Glomerular visceral epithelial cell (primary cell): Measurements from ENCODE around the gene SLC17A9.
"Not testable (repeated sequence)": the region's sequence is repeated elsewhere in the genome, so short reads cannot be mapped to it uniquely, and the experiment has no call there.

ENCODE experiments used
- DNase-seq: peaks from one replicate; pipeline ENCODE4 v3.0.0-alpha.2; 2016; ENCODE audit errors: extremely low spot score

SLC17A9 gene

DNA sequence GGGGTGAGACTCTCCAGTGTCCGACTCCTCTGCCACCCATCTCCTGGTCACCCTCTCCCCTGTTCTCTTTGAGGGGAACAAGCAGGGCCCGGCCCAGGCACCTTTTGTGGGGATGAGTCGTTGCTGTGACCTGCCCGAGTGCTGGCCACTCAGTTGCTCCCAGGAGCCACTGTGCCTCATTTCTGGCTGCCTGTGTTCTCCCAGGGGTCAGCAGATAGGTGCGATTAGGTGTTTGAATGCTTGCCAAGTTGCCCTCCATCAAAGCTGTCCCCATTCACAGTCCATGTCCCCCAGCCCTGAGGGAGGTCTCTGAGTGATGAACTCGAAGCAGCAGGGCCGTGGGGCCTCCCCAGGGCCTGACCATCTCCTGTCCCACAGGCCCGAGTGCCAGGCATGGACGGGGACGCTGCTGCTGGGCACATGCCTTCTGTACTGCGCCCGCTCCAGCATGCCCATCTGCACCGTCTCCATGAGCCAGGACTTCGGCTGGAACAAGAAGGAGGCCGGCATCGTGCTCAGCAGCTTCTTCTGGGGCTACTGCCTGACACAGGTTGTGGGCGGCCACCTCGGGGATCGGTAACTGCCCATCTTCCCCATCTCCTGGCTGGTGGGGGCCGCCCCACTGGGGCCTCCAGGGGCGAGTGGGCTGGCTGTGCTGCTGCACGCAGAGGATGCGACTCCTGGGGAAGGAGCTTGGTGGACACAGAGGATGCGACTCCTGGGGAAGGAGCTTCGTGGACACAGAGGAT lies 4.1 kb downstream of the SLC17A9 start:
- no peak for DNase-seq

DNA sequence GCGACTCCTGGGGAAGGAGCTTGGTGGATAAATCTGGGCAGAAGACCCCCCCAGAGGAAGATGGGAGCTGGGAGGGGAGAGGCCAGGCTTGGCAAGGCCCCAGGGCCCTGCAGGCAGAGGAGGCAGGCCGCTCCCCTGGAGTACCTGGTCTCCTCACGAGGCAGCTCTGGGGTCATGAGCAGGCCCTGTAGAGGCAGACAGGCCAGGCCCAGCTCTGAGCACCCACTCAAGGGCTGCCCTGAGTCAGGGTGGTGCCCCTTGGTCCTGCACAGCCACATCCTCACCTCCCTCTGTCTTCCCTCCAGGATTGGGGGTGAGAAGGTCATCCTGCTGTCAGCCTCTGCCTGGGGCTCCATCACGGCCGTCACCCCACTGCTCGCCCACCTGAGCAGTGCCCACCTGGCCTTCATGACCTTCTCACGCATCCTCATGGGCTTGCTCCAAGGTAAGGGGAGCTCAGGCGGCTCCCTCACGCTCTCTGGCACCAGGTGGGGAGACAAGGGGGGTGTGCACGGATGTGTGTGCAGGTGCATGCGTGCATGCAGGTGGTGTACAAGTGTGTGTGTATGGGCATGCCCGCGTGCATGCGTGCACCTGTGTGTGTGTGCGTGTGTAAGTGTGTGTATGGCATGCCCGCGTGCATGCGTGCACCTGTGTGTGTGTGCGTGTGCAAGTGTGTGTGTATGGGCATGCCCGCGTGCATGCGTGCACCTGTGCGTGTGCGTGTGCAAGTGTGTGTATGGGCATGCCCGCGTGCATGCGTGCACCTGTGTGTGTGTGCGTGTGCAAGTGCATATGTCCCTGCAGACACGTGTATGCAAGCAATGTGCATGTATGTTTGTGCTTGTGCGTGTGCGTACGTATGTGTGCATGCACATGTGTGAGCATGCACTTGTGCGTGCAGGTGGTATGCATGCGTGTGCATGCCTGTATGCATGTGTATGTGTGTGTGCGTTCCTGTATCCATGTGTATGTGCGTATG lies 4.9 kb downstream of the SLC17A9 start:
- DNase-seq, result no peak

DNA sequence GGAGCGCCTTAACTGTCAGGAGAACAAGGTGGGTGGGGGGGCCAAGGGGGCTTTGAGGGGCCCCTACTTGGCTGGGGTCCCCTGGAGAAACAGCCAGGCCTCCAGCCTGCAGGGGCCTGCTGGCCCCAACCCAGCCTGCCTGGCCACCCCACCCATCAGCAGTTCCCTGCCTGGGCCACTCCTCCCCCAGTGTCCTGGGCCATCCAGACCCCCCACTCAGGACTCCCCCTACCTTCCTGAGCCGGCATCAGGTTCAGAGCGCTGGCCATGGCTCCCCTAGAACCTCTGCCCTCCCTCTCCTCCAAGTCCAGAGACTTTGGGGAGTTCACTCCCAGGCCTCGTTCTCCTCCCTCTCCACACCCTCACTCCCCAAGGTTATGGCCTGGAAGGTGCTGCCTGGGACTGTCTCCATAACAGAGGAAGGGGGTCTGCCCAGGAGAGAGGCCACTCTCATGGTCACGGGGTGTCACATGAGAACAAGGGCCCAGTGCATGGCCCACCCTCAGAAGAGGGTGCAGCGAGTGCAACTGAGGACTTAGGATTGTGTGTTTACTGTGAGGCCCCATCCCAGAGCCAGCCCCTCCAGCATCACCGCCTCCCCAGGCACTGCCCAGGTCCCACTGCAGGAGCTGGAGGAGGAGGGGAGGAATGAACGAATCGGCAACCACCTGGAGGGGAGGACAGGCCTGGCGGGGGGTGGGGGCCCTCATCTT lies 6.0 kb downstream of the SLC17A9 start:
- DNase-seq, result no peak

DNA sequence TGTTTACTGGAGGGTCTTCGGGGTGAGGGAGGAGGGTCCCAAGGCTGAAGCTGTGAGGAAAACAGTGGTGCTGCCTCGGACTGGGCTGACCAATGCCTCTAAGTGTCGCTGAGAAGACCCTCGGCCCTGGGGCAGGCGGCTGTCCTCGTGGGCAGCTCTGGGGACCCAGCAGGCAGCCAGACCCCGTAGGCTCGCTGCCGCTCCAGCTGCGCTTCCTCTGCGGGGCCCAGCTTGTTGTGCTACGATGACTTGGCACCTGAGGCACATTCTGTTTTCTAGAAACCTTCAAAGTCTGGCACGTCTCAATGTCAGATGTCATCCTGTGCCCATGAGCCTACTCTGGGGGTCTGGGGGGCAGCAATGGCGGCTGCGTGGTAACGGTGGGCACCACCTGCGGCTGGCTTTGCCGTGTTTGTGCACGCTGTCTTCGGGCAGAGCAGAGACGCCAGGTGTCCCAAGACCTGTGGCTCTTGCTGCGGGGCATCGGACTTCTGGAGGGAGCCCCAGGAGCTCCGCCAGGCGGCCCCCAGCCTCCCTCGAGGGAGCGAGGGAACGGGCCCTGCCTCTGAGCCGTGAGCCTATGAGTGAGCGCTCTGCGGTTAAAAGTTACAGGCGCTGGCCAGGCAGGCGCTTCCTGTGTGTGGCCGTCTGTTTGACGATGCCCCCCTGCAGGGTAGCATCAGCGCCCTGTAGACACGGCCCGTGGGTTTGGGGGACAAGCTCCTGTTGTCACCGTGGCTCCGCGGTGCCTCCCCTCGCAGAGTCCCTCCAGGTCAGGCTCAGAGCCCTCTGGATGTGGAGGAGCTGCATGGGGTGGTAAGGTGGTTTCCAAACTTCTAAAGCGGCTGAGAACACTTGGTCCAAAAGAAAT lies 6.8 kb downstream of the SLC17A9 start:
- DNase-seq, result no peak

DNA sequence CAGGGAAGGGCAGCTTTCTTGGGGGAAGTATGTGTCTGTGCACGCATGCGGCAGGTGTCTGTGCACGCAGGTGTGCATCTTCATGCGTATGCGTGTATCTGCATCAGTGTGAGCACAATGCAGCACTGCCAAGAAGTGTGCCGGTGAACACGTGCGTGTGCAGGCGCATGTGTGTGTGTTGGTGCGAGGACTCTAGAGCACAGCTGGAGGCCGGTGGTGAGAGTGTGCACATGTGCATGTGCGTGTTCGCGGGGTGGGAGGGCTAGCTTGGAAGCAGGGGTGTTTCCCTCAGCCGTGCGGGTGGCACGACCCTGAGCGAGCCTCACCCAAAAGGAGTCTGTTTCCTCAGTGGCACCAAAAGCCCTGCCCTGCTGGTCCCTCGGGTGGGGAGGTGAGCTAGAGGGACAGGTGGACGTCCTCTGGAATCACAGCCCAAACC lies 7.5 kb downstream of the SLC17A9 start:
- no peak for DNase-seq

DNA sequence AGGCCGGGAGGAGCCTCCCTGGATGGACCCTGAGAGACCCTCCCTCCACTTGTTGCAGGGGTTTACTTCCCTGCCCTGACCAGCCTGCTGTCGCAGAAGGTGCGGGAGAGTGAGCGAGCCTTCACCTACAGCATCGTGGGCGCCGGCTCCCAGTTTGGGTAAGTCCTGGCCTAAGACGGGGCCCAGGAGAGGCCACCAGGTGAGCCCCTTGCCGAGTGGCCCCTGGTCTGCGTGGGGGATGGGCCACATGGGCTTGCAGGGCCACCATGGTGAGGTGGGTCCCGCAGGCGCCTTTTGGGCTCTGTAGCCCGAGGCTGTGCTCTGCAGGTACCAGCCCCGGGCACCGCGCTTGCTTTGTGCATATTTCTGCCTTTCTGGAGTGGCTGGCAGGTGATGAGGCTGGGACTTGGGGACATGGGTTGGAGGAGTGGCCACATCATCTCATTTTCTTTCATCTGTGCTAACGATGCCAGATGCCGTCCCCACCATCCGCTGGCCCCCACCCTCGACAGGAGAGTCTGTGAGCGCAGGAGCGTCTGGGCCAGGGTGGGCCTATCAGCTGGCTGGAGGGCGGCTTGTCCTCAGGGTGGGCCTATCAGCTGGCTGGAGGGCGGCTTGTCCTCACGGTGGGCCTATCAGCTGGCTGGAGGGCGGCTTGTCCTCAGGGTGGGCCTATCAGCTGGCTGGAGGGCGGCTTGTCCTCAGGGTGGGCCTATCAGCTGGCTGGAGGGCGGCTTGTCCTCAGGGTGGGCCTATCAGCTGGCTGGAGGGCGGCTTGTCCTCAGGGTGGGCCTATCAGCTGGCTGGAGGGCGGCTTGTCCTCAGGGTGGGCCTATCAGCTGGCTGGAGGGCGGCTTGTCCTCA lies 8.2 kb downstream of the SLC17A9 start:
- DNase-seq, result not testable (repeated sequence)

DNA sequence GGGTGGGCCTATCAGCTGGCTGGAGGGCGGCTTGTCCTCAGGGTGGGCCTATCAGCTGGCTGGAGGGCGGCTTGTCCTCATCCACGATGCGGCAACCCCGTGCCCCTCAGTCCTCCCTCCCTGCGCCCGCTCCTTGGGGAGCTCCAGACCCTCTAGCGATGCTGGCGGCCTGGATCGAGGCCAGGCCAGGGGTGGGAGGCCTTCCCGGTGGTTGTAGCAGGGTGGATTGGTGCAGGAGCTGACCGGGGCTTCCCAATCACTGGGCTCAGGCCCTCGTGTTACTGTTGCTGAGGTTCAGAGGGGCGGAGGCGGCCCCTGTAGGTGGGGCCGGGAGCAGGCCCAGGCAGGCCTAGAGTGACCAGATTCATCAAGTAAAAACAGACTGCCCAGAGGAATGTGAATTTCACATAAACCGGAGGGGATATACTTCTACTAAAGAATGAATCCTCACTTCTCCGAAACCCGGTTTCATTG lies 8.8 kb downstream of the SLC17A9 start:
- DNase-seq, result no peak

DNA sequence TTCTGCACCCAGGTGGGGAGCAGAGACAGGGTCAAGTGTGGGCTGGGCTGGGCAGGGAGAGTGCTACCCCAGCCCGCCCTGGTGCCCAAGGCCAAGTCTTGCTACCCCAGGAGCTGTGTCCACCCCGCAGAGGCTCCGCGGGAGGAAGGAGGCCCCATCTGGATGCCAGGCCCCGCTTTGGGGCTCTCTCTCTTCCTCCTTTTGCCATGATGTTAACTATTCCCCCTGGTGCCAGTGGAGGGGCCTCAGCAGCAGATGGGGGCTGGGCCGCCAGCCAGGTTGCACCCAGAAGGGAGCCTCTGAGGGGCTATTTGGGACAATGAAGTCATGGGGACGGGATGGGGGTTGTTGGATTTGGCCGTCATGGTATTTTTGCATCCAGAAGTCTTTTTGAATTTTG lies 9.3 kb downstream of the SLC17A9 start:
- DNase-seq, result no peak

DNA sequence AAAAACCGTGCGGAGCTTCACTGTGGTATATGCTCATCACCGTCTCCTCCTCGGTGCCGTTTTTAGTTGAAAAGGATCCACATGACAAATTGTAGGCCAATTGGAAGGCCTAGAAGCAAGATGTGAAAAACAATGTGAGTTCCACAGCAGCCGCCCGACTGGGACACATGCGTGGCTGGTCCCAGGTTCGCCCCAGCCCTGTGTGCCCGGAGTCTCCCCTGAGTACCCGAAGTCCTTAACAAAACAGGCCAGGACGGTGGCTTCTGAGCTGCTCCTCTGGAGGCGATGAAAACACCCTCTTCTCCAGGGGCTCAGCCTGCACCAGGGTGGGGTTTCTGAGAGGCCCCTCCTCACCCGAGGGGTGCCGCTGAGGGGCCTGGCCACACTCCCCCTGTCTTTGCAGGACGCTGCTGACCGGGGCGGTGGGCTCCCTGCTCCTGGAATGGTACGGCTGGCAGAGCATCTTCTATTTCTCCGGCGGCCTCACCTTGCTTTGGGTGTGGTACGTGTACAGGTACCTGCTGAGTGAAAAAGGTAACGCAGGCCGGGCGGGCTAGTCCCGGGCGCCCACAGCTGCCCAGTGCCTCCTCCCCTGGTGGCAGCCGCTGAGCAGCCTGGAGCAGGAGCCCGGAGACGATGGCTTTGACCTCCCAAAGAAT lies 9.8 kb downstream of the SLC17A9 start:
- no peak for DNase-seq

DNA sequence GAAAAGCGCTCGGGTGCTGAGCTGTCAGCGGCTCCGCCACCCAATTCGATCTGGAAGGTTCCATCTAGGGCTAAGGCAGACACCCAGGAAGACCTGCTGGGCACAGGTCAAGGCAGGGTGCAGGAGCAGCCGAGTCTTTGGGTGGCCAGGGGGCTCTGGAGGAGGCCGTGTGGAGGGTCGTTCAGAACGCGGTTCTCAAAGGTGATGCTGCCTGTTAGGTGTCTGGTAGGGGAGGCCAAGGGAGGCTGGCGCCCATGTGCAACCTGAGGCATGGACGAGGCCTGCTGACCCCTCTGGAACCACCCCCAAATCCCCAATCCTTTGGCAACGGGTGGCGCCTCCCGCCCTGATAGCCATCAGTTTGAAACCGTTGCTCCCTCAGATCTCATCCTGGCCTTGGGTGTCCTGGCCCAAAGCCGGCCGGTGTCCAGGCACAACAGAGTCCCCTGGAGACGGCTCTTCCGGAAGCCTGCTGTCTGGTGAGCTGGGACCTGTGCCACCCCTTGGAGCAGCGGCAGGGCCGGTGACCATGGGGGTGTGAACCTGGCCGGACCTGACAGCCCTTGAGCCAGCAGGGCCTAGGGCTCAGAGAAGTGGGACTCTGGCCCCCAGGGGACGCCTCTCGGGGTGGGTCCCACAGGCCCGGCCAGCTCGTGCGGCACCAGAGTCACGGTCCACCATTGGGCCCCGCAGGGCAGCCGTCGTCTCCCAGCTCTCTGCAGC lies 10.5 kb downstream of the SLC17A9 start:
- DNase-seq, result no peak

DNA sequence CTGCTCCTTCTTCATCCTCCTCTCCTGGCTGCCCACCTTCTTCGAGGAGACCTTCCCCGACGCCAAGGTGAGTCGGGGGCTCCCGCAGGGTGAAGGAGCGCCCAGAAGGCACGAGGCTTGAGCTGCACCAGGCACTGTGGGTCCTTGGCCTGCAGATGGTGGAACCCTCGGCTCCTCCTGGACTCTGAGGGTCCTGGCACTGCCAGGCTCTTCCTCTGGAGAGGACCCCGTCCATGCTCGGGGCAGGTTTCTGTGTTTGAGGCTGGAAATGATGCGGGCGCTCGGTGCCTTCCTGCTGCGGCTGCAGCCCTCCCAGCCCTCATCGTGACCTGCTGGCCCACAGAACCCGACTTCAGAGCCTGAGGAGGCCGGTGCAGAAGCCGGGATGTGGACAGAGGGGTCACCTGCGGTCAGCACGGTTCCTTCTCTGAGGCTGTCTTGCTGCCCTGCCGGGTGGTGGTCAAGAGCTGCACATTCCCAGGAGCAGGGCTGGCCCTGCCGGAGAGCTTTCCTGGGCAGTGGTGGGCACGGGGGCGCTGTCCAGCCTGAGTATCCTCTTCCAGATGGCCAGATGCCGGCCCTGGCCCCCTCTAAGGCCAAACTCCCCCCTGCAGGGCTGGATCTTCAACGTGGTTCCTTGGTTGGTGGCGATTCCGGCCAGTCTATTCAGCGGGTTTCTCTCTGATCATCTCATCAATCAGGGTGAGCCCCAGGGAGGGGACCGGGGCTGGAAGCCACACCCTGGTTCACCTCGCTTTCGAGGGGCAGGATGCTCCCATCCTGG lies 11.3 kb downstream of the SLC17A9 start:
- DNase-seq, result no peak

DNA sequence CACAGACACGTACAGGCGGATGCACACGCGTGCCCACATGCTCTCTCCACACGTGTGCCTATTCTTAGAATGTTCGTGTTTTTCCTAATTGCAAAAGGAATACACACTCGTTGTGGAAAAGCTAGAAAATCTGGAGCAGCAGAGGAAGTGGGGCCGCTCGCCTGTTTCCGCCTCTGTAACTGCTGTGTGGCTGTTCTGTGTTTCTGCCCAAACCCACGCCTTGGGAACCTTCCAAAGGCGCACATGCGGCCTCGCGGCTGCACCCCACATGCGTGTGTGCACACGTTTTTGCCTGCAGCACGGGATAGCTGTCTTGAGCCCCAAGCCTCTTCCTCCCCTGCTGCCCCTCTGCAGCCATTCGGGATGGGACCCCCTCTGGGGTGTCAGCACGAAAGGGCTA lies 12.2 kb downstream of the SLC17A9 start:
- no peak for DNase-seq

DNA sequence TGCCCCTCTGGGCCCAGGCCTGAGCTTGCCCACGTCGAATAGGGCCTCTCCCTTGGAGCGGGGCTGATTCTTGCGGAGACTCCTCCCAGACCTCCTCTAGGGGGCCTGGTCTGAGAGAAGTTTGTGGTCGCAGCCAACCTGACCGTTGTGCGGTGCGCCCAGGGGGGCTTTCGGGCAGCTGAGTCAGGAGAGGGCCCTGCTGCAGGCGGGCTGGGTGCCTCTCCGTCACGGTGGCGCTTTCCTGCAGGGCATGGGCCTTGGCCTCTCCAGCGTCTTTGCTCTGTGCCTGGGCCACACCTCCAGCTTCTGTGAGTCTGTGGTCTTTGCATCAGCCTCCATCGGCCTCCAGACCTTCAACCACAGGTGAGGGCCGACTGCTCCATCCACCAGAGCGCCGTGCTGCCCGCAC lies 12.9 kb downstream of the SLC17A9 start:
- no peak for DNase-seq

DNA sequence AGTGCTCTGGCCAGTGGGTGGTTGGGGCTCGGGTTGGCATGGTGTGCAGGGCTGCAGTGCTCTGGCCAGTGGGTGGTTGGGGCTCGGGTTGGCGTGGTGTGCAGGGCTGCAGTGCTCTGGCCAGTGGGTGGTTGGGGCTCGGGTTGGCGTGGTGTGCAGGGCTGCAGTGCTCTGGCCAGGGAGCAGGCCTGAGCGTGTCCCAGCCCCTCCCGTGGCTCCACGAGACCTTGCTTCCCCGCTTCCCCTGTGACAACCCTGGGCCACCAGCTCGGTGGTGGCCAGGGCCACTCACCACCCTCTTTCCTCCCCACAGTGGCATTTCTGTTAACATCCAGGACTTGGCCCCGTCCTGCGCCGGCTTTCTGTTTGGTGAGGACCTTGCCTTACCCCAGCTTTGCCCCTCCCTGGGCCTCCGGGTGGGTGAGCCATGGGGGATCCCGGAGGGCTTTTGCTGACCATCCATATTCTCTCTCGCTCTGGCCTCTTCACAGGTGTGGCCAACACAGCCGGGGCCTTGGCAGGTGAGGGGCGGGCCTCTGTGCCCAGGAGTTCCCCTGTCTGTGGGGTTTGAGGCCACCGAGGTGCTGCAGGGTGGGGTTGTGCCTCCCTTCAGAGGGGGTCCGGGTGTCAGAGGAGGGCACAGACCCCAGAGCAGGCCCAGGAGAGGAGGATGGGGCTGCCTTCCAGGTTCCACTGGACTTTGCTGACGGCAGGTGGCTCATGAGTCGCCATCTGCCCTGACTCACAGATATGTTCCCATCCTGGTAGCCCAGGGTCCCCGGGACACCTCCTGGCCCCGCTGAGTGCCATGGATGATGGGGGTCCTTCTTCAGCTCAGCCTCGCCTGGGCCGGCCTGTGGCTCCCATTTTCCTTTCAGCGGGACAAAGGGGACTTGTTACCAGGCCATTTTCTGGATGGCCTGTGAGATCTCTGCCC lies 14.0 kb downstream of the SLC17A9 start:
- DNase-seq, result no peak

DNA sequence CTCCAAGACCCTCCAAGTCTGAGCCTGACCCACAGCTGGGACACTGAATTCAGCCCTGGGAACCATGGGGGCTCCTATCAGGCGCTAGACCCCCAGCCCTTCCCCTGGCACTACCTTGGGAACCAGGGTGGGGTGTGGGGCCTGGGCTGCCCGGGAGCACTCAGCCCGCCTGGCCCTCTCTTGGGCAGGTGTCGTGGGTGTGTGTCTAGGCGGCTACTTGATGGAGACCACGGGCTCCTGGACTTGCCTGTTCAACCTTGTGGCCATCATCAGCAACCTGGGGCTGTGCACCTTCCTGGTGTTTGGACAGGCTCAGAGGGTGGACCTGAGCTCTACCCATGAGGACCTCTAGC lies 14.6 kb downstream of the SLC17A9 start:
- DNase-seq, result no peak

DNA sequence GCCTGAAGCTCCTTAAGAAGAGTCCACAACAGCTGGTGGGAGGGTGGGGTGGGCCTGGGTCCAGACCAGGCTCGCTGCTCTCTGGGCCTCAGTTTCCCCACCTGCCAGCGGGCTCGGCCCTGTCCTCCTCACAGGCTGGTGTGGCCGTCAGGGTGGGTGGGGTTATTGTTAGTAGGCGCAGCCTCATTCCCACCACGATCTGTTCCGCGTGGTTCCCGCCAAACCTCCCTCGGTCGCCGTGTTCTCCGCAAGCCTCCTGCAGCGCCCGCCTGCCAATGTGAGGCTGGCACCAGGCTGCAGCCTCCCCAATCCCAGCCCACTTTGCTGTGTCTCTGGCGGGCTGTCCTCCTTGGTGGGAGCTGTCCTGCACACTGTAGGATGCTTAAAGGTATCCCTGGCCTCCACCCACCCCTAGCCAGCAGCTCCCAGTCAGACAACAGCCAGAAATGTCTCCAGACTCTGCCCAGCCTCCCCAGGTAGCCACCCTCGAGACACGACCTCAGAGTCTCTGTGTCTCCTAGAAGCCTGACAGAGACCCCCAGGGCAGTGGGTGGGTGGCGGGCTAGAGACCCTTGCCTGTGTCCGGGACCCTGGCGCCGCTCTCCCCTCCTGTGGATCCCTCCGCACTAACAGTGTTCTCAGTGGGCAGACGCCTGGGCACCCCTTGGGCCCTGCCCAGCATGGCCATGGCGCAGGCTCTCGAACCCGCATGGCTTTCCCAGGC lies 15.3 kb downstream of the SLC17A9 start:
- DNase-seq, result no peak
